ENCODE data around the gene CSHL1. TPM values are rescaled to one million over a fixed set of nuclear protein-coding genes. Genes with fewer than 3 reads are reported as not detected.
"Not testable (repeated sequence)": the region's sequence is repeated elsewhere in the genome, so short reads cannot be mapped to it uniquely, and the experiment has no call there.

The CSHL1 gene
- total RNA-seq, 2 donors from 2014 or later: not detected

DNA sequence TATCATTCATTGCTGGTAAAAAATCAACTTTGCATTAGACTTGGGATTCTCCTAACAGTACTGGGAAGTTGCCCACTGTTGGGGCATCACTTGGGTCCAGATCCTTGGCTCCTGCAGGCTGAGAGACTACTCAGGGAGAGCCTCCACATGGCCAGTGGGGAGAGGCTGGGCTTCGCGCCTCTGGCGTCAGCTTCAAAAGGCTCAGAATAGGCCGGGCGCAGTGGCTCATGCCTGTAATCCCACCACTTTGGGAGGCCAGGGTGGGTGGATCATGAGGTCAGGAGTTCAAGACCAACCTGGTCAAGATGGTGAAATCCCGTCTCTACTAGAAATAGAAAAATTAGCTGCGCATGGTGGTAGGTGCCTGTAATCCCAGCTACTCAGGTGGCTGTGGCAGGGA lies 3.4 kb upstream of the CSHL1 start:
- no peak for DNase-seq
- H3K36me3 ChIP-seq: no peaks in the 10 kb centered on the region
- no peaks in the 10 kb centered on the region for H3K4me1 ChIP-seq
- no peak overlapping the region for H3K9ac ChIP-seq (ENCODE audit: low read depth in 2 of 2, low read length in 2 of 2)
- H3K9me3 ChIP-seq: no peaks in the 10 kb centered on the region
- intact Hi-C loops (cut with DNase I): loop anchor here (10.0 kb wide), 3 partner anchors 110 to 370 kb away; partner anchors contain the start of genes ERN1 and ICAM2
- no peak for TF ChIP-seq CTCF (IDR thresholded peaks at IDR 0.05)
- no peak overlapping the region for H3K4me3 ChIP-seq
- no peak overlapping the region for H3K27ac ChIP-seq
- no peaks in the 10 kb centered on the region for H3K27me3 ChIP-seq

DNA sequence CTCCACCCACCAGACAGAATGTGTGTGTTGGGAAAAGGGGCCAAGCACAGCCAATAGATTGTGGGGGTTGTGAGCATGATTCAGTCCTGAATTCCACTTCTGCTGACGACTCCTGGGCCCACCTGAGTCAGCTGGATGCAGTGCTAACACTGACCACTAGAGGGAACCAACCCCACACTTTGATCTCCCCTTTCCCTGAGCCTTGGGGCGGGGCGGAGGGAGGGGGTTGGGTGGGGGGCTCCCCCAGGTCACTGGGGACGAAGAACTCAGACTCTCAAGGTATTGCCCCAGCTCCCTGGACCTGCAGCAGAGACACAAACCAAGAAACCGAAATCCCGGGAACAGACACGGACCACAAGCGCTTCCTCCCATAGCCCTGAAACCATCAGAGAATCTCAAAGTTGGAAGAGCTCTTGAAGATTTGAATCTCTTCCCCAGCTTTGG lies 621 bp upstream of the CSHL1 start:
- Histone ChIP-seq H3K9me3 (no peaks in the 10 kb centered on the region), H3K36me3 (no peaks in the 10 kb centered on the region), H3K27me3 (no peaks in the 10 kb centered on the region), H3K4me3 (no peak overlapping the region), H3K4me1 (no peaks in the 10 kb centered on the region), H3K9ac (ENCODE audit: low read depth in 2 of 2, low read length in 2 of 2) (no peak overlapping the region), H3K27ac (no peak overlapping the region)
- TF ChIP-seq CTCF (IDR thresholded peaks at IDR 0.05): peak; percentile 89
- intact Hi-C loops (cut with DNase I): loop anchor here (10.0 kb wide), 3 partner anchors 113 to 373 kb away; partner anchors contain the start of genes ERN1 and ICAM2
- DNase-seq: peak; percentile 41

DNA sequence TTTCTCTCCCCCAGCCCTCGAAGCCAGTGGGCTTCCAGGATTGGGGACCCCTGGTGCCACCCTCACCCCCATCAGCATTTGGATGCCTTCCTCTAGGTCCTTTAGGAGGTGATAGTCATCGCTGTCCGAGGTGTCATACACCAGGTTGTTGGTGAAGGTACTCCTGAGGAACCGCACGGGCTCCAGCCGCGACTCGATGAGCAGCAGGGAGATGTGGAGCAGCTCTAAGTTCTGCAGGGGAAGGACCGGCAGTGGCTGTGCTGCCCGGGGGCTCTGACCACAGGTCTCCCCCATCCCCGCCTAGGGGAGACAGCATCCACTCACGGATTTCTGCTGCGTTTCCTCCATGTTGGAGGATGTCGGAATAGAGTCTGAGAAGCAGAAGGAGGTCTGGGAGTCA lies 962 bp downstream of the CSHL1 start:
- Histone ChIP-seq H3K9ac (ENCODE audit: low read depth in 2 of 2, low read length in 2 of 2) (no peak overlapping the region), H3K36me3 (no peaks in the 10 kb centered on the region), H3K4me1 (no peaks in the 10 kb centered on the region), H3K4me3 (no peak overlapping the region), H3K9me3 (no peaks in the 10 kb centered on the region), H3K27ac (no peak overlapping the region), H3K27me3 (no peaks in the 10 kb centered on the region)
- intact Hi-C loops (cut with DNase I): loop anchor here (10.0 kb wide), 3 partner anchors 115 to 375 kb away; partner anchors contain the start of genes ERN1 and ICAM2
- no peak for TF ChIP-seq CTCF (IDR thresholded peaks at IDR 0.05)
- DNase-seq: no peak

- H3K27me3 ChIP-seq; H3K9ac ChIP-seq (ENCODE audit: low read depth in 2 of 2, low read length in 2 of 2); intact Hi-C loops (cut with DNase I); DNase-seq; H3K36me3 ChIP-seq; H3K9me3 ChIP-seq; H3K4me3 ChIP-seq; H3K4me1 ChIP-seq; H3K27ac ChIP-seq: not testable (repeated sequence)
Measured at GRCh38 chr17:63909586-63909985, 1.5 kb downstream of the CSHL1 start.

DNA sequence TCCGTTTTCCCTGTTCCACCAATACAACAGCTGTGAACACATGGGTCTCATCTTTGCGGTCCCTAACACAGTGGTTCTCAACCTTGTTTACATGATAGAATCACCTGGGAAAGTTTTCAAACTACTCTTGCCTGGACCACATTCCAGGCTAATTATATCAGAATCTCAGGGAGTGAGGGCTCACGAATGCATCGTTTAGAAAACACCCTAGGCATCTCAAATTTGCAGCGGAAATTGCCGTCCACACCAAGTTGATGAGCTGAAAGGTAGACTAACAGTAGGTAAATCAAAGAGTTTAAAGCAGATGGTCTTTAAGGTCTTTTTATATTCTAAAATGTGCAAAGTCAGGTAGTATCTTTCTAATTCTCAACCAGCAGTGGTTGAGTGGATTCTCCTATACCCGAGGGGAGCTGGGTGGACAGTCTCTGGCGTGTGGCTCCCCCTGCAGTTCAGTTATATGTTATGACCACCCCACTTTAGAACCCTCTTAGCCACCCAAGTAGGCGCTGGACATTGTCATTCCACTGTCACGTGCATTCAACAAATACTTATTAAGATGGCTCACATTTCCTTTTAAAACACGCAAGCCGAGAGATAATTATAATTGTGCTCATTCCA lies 3.8 kb downstream of the CSHL1 start:
- DNase-seq; H3K27me3 ChIP-seq; H3K9ac ChIP-seq (ENCODE audit: low read depth in 2 of 2, low read length in 2 of 2); intact Hi-C loops (cut with DNase I); H3K4me3 ChIP-seq; H3K36me3 ChIP-seq; H3K27ac ChIP-seq; H3K9me3 ChIP-seq; H3K4me1 ChIP-seq: not testable (repeated sequence)

DNA sequence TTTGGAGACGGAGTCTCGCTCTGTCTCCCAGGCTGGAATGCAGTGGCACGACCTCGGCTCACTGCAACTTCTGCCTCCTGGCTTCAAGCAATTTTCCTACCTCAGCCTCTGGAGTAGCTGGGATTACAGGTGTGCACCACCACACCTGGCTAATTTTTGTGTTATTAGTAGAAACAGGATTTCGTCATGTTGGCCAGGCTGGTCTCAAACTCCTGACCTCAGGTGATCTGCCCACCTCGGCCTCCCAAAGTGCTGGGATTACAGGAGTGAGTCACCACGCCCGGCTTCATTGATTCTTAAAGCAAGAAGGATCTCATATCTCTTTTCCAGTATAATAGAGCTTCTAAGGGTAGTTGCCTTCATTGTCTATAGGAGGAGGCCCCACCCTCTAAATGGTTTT lies 6.3 kb downstream of the CSHL1 start:
- H3K4me3 ChIP-seq; intact Hi-C loops (cut with DNase I): not testable (repeated sequence)

GRCh38 chr17:63903787-63904201 lies 7.3 kb downstream of the CSHL1 start:
- DNase-seq; intact Hi-C loops (cut with DNase I): not testable (repeated sequence)

More for the DNA sequence above, 6.3 kb downstream of the CSHL1 start:
- DNase-seq; H3K9me3 ChIP-seq; H3K27me3 ChIP-seq; H3K27ac ChIP-seq; H3K36me3 ChIP-seq; H3K9ac ChIP-seq (ENCODE audit: low read depth in 2 of 2, low read length in 2 of 2); H3K4me1 ChIP-seq: not testable (repeated sequence)

DNA sequence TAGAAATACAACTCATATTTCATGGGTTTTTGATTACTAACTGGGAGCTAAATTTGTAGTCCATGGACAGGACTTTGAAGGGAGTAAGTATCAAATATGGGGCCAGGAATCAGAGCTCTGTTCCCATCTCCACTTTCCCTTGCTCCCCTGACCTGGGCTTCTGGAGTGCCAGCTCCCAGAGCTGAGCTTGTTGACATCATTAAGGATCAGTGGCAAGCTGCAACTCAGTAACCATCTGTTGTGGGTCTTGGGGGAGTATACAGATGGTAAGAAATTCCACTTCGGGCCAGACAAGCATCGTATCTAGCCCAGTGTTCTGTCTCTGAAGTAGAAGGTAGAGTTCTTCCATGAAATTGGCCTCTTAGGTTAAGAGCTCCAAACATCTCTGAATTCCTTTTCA lies 9.1 kb downstream of the CSHL1 start:
- intact Hi-C loops (cut with DNase I); DNase-seq; H3K9me3 ChIP-seq; H3K36me3 ChIP-seq; H3K27ac ChIP-seq; H3K4me3 ChIP-seq; H3K4me1 ChIP-seq; H3K9ac ChIP-seq (ENCODE audit: low read depth in 2 of 2, low read length in 2 of 2); H3K27me3 ChIP-seq: not testable (repeated sequence)

More at GRCh38 chr17:63903787-63904201, 7.3 kb downstream of the CSHL1 start:
- H3K27ac ChIP-seq; H3K27me3 ChIP-seq; H3K36me3 ChIP-seq; H3K4me3 ChIP-seq; H3K9me3 ChIP-seq; H3K9ac ChIP-seq (ENCODE audit: low read depth in 2 of 2, low read length in 2 of 2); H3K4me1 ChIP-seq: not testable (repeated sequence)
- TF ChIP-seq CTCF (IDR thresholded peaks at IDR 0.05): peak; percentile 35

DNA sequence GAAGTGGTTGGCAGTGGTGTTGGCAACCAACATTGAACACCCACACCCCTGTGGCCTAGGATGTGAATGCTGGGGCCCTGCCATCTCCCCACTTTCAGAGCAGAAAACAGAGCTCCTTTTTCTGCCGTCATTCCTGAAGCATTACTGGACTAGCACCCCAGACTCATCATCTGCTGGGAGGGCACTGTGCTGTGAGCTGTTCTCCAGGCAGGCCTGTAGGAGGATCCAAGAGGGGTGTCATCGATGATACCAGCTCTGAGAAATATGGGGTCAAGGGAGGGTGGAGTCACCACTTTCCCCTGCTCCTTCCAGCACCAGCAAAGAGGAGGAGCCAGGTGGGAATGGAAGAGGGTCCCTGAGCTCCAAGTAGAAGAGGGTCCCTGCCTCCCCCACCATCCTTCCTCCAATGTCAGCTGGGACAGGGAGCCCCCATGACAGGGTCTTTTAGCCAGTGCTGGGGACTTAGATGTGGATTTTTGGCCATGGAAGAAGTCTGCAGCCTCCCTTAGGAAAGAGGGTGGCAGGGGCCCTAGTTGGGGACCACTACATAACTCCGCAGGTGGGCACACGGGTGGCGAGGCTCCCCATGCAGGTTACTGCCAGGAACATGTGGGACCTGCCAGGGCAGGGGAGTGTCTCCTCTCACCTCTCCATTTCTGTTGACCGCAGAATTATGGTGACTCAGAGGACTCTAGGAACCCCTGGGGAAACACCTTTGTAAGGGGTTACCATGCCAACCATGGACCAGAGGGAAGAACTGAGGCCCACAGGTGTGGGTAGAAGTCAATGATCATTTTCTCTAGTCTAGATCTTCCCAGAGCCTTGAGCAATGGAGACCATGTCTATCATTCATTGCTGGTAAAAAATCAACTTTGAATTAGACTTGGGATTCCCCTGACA lies 11.9 kb downstream of the CSHL1 start:
- H3K4me3 ChIP-seq; intact Hi-C loops (cut with DNase I); DNase-seq; H3K27me3 ChIP-seq; H3K9ac ChIP-seq (ENCODE audit: low read depth in 2 of 2, low read length in 2 of 2); H3K36me3 ChIP-seq; H3K9me3 ChIP-seq; H3K27ac ChIP-seq; H3K4me1 ChIP-seq: not testable (repeated sequence)

Data from colonic mucosa (tissue), 4 donors.